ENCODE measurements around the gene PCNX3.

GRCh38 chr11:65573391-65574079, 42.0 kb upstream of the PCNX3 start:
- TF ChIP-seq CTCF (IDR thresholded peaks at IDR 0.05) (no peak), POLR2A (IDR thresholded peaks at IDR 0.05) (no peak)

Data from Peyer's patch (tissue), 4 donors.